Ecto neural progenitor cell (in vitro differentiated cells): Measurements from ENCODE around the gene NOPCHAP1.
"Not testable (repeated sequence)": the region's sequence is repeated elsewhere in the genome, so short reads cannot be mapped to it uniquely, and the experiment has no call there.

ENCODE experiments used
- DNase-seq: peaks from one replicate; pipeline ENCODE4 v3.0.0-alpha.2; 2018; ENCODE audit warnings: low spot score

The NOPCHAP1 gene

DNA sequence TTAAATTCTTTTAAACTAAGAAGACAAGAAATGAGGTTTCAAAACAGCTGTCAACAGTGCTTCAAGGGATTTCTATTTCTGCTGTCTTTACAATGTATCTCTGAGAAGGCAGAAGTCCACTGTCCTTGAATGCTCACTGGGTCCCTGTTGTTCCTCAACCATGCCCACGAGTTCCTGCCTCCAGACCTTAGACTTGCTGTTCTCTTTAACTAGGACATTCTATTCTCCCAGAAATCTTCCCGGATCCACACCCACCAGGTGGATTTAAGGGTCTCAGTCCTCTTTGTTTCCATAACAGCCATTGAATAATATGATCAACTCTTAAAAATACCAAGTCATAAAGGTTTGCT is 21.3 kb upstream of the NOPCHAP1 start:
- no peak for DNase-seq

DNA sequence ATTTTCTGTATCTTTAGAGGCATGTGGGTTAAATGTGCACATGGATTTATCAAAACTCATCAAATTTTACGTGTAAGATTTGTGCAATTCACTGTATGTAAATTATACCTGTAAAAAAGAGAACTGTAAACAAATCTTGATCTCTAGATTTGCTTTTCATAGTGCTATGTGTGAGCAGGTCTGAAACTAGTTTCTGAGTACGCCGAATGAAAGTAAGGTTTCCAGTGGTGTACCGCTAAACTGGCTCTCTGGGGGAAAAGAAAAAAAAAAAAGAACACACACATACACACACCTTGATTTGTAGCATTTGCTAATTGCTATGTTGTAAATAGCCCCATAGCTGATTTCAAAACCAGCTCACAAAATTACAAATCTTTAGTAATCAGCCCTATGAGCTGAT is 19.4 kb upstream of the NOPCHAP1 start:
- no peak for DNase-seq

DNA sequence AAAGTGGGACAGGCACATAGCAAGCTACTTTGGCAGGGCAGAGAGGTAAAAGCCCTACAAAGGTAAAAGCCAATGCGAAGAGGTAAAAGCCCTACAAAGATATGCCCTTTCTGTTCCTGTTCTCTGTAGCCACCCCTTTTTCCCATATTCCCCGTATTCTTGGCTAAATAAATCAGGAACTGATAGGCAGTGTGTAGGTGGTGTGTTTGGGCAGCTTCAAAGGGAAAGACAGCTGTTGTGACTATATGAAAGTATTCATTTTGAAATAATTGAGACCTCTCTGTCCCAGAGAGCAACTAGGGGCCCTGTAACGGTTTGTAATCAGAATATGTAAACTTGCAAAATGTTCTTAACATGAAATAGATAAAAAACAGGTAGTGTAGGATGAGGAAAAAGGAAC is 16.8 kb upstream of the NOPCHAP1 start:
- DNase-seq, result no peak

DNA sequence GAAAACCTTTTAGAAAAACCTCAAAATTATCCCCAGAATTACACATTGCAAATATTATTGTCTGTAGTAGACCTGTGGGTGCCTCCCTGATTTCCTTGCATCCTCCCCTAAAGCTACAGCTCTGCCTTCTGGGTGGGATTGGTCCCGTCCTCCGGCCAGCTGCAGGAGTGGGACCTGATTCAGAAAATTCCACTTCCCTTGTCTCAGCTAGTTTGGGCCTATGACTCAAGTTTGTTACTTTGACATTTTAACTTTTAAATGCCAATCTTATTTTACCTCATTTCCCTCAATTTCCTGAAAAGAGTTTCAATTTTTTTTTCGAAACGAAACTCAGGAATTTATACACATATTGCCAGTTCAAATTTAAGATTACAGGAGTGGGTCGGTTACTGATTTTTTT is 14.8 kb upstream of the NOPCHAP1 start:
- no peak for DNase-seq

DNA sequence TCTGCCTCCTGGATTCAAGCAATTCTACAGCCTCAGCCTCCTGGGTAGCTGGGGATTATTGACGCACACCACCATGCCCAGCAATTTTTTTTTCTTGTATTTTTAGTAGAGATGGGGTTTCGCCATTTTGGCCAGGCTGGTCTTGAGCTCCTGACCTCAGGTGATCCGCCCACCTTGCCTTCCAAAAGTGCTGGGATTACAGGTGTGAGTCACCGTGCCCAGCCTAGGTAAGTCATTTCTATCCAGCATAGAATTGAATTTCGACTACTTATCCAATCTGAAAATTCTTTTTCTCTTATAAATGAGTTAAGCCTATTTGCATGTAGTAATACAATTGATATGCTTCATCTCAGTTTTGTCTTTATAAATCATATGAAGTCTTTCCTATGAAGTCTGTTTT is 12.9 kb upstream of the NOPCHAP1 start:
- DNase-seq, result no peak

DNA sequence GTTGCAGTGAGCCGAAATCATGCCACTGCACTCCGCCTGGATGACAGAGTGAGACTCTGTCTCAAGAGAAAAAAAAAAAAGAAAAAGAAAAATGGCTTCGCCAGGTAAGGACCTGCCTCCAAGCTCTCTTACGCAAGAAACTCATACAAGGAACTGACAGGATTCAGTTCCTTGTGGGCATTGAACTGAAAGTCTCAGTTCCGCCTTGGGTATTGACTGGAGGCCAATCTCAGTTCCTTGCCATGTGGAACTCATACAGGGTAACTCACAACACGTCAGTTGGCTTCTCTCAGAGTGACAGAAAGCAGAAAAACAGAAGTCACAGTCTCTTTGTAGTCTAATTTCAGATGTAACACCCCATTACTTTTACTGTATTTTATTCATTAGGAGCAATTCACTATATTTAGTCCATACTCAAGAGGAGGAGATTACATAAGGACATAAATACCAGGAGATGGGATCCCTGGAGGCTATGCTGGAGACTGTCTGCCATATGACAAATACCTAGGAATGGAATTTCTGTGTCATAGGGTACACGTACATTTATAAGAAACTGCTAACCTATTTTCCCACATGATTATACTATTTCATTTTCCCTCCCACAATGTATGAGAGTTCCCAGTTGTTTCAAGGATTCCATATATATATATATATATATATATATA is 11.4 kb upstream of the NOPCHAP1 start:
- DNase-seq, result no peak

DNA sequence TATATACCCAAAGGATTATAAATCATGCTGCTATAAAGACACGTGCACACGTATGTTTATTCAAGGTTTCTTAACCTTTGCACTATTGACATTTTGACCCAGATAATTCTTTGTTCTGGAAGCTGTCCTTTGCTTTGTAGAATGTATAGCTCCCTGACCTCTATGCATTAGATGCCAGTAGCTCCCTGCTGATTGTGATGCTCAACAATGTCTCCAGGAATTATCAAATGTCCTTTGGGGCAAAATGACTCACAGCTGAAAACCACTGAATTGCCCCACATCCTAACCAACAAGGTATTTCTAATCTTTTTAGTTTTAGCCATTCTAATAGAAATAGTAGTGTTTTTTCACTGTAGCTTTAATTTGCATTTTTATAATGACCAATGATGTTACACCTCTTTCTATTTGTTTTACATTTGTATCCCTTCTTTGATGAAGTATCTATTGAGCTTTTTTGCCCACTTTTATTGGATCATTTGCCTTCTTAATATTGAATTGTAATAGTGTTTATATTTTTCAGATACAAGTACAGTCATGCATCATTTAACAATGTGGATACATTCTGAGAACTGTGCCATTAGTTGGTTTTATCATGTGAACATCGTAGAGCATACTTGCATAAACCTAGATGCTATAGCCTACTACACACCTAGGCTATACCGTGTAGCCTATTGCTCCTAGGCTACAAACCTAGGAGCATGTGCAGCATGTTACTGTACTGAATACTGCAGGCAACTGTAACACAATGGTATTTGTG is 10.4 kb upstream of the NOPCHAP1 start:
- DNase-seq, result no peak

DNA sequence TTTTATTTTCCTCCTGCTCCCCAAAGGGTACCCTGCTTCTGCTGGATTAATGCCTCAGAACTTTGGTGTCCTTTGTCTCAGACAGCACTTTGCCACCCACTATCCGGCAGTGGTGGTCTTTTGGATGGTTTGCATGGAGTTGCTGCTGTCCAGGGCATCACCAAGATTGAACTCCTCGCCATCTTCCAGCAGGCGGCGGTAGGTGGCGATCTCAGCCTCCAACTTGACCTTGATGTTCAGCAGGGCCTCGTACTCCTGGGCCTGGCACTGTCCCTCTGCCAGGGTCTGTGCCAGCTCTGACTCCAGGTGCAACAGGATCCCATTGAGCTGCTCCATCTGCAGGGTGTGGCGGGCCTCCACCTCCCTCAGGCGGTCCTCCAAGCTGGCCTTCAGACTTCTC is 9.4 kb upstream of the NOPCHAP1 start:
- DNase-seq, result no peak

GRCh38 chr12:104977688-104978087 is 8.4 kb upstream of the NOPCHAP1 start:
- not testable (repeated sequence) for DNase-seq

GRCh38 chr12:104985206-104985605 is 910 bp upstream of the NOPCHAP1 start:
- no peak for DNase-seq

DNA sequence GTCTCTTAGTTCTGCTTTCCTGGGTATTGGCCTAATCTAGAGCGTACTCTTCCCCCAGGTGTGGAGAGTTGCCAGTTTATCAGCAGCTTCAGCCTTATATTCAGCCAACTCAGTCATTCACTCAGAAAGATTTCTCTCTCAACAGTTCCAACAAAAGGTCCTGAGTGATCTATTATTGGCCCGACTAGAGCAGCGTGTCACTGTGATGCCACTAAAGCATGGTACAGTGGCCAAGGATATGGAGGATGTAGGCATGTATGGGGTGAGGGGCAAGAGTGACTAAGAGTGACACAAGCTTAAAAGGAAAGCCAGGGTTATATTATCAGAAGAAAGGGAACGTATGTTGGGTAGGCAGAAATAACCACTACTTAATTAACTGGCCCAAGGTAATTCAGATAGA is 4.8 kb downstream of the NOPCHAP1 start:
- no peak for DNase-seq

- DNase-seq, result no peak
Observed at GRCh38 chr12:104991565-104992128, 5.5 kb downstream of the NOPCHAP1 start.

- DNase-seq, result no peak
Observed at GRCh38 chr12:104994336-104994735, 8.2 kb downstream of the NOPCHAP1 start.

DNA sequence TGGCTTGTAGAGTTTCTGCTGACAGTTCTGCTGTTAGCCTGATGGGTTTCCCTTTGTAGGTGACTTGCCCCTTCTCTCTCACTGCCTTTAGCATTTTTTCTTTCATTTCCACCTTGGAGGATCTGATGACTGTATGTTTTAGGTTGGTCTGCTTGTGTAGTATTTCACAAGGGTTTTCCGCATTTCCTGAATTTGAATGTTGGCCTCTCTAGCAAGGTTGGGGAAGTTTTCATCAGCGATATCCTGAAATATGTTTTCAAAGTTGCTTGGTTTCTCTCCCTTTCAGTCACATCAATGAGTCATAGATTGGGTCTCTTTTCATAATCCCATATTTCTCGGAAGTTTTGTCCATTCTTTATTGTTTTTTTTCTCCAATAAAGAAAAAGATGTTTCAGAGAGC is 11.4 kb downstream of the NOPCHAP1 start:
- no peak for DNase-seq

DNA sequence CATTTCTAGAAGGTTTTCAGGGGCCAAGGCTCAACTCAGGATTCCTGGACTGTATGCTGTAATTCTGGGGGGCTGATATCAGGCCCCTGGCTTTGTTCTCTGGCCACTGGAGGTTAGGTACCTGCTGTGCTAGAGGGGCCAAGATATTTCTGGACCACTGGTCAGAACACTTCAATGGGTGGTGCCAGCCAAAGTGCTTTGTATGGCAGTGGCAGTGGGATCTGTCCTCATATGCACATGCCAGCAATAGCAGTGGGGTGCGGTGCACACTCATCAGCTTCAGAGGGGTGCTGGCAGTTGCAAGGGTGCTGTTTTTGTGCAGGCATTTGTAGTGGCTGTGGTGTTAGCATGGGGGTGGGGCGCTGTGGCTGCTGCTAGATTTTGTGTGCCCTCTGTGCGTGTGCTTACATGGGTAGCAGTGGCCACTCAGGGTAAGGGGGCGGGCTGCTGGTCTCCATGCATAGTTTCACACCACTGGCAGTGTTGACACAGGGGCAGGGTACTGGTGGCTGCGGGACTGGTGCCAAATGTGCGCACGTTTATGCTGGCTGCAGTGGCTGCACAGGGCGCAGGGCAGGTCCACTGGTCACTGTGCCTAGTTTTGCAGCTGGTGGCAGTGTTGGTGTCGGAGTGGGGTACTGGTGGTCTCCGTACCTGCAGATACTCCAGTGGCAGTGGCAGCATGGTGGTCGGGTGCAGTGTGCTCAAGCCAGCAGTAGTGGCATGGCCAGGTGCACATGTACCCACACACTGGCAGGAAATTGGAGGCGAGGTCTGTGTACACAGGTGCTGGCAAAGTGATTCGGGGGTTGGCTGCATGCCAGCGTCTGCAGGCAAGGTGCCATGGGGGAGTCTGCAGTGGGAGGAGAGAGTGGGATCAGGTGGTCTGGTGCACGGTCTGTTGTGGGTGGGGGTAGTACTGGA is 12.6 kb downstream of the NOPCHAP1 start:
- no peak for DNase-seq

- no peak for DNase-seq
Observed at GRCh38 chr12:104999347-104999685, 13.2 kb downstream of the NOPCHAP1 start.

GRCh38 chr12:105001476-105001875 is 15.4 kb downstream of the NOPCHAP1 start:
- no peak for DNase-seq

DNA sequence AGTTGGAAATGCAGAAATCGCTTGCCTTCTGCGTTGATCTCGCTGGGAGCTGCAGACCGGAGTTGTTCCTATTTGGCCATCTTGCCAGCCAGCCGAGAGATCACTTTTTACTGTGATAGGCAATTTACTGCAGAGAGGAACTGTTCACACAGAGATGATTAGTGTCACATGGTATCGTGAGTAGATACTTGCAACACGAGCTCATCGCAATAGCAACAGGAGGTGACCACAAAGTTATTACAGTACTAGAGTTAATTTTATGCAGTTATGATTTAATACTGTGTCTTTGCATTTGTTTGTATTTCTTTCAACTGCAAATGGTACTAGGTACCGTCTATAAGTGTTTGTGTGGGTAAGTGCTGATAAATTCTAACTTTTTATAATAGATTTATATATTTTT is 27.8 kb downstream of the NOPCHAP1 start:
- DNase-seq, result no peak

- no peak for DNase-seq
Observed at GRCh38 chr12:105014603-105015002, 28.5 kb downstream of the NOPCHAP1 start.

GRCh38 chr12:105015543-105015942 is 29.4 kb downstream of the NOPCHAP1 start:
- no peak for DNase-seq

DNA sequence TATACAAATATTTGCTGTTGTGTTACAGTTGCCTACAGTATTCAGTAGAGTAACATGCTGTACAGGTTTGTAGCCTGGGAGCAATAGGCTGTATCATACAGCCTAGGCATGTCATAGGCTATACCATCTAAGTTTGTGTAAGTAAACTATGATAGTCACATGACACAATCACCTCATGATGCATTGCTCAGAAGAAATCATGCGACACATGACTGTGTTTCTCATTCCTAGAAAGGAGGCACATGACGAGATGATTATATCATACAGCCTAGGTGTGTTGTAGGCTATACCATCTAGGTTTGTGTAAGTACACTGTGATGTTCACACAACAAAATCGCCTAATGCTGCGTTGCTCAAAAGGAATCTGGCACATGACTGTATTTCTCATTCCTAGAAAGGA is 31.9 kb downstream of the NOPCHAP1 start:
- DNase-seq, result no peak

- DNase-seq, result no peak
Observed at GRCh38 chr12:105018776-105019175, 32.7 kb downstream of the NOPCHAP1 start.
